ENCODE data around the gene PCBP3. TPM values are rescaled to one million over a fixed set of nuclear protein-coding genes. Genes with fewer than 3 reads are reported as not detected.

PCBP3 gene
- polyA plus RNA-seq, 1 donor from 2014 or later, result 1.7 TPM

- H3K27ac ChIP-seq (ENCODE audit: low read length), result no peak overlapping the region
- no peaks in the 10 kb centered on the region for H4K20me1 ChIP-seq (ENCODE audit: insufficient read depth)
- no peaks in the 10 kb centered on the region for H3K9me2 ChIP-seq (ENCODE audit: insufficient read depth, low read length)
- no peaks in the 10 kb centered on the region for H3K36me3 ChIP-seq (ENCODE audit: insufficient read depth, low read length)
- peaks cover 7% of the 10 kb centered on the region for H3K9me3 ChIP-seq (ENCODE audit: low read length)
- H3K79me2 ChIP-seq (replicated peaks; ENCODE audit: insufficient read depth, low read length), result no peaks in the 10 kb centered on the region
- TF ChIP-seq POLR2AphosphoS5 (IDR thresholded peaks at IDR 0.05) (no peak), RAD21 (conservative IDR thresholded peaks at IDR 0.05) (no peak), CTCF (IDR thresholded peaks at IDR 0.05; ENCODE audit: poor library complexity, severe bottlenecking) (no peak), TAF1 (IDR thresholded peaks at IDR 0.05; ENCODE audit: low read depth) (no peak), EZH2 (IDR thresholded peaks at IDR 0.05; ENCODE audit: borderline replicate concordance, insufficient read depth, low read length, poor library complexity, severe bottlenecking) (no peak), SMC3 (conservative IDR thresholded peaks at IDR 0.05; ENCODE audit: poor library complexity) (no peak), EP300 (conservative IDR thresholded peaks at IDR 0.05; ENCODE audit: poor library complexity, severe bottlenecking) (no peak), REST (IDR thresholded peaks at IDR 0.05; ENCODE audit: borderline replicate concordance) (no peak), MXI1 (conservative IDR thresholded peaks at IDR 0.05; ENCODE audit: poor library complexity, severe bottlenecking) (no peak)
- H3F3A ChIP-seq (ENCODE audit: insufficient read depth, low read length, poor library complexity, severe bottlenecking), result no peaks in the 10 kb centered on the region
- no peak overlapping the region for H3K4me2 ChIP-seq (ENCODE audit: low read length)
- H2AFZ ChIP-seq (ENCODE audit: low read depth, low read length), result no peak overlapping the region
- no peak overlapping the region for H3K9ac ChIP-seq (ENCODE audit: low read length)
- no peaks in the 10 kb centered on the region for H3K27me3 ChIP-seq (ENCODE audit: insufficient read depth, low read depth, low read length)
- no peak overlapping the region for H3K4me3 ChIP-seq (ENCODE audit: low read length)
These were observed 296.6 kb downstream of the PCBP3 start for GRCh38 chr21:45940091-45940490.

GRCh38 chr21:45940621-45941337 is 297.3 kb downstream of the PCBP3 start:
- Histone ChIP-seq H3K9ac (ENCODE audit: low read length) (no peak overlapping the region), H4K20me1 (ENCODE audit: insufficient read depth) (no peaks in the 10 kb centered on the region), H3K9me3 (ENCODE audit: low read length) (peaks cover 6% of the 10 kb centered on the region), H3K27me3 (ENCODE audit: insufficient read depth, low read depth, low read length) (no peaks in the 10 kb centered on the region), H3K79me2 (replicated peaks; ENCODE audit: insufficient read depth, low read length) (no peaks in the 10 kb centered on the region), H3F3A (ENCODE audit: insufficient read depth, low read length, poor library complexity, severe bottlenecking) (no peaks in the 10 kb centered on the region), H3K27ac (ENCODE audit: low read length) (no peak overlapping the region), H3K4me2 (ENCODE audit: low read length) (no peak overlapping the region), H3K9me2 (ENCODE audit: insufficient read depth, low read length) (no peaks in the 10 kb centered on the region), H2AFZ (ENCODE audit: low read depth, low read length) (no peak overlapping the region), H3K36me3 (ENCODE audit: insufficient read depth, low read length) (no peaks in the 10 kb centered on the region), H3K4me3 (ENCODE audit: low read length) (no peak overlapping the region)
- no peak for TF ChIP-seq CTCF (IDR thresholded peaks at IDR 0.05; ENCODE audit: poor library complexity, severe bottlenecking)
- TF ChIP-seq TAF1 (IDR thresholded peaks at IDR 0.05; ENCODE audit: low read depth), result no peak
- no peak for TF ChIP-seq EP300 (conservative IDR thresholded peaks at IDR 0.05; ENCODE audit: poor library complexity, severe bottlenecking)
- no peak for TF ChIP-seq POLR2AphosphoS5 (IDR thresholded peaks at IDR 0.05)
- no peak for TF ChIP-seq MXI1 (conservative IDR thresholded peaks at IDR 0.05; ENCODE audit: poor library complexity, severe bottlenecking)
- no peak for TF ChIP-seq REST (IDR thresholded peaks at IDR 0.05; ENCODE audit: borderline replicate concordance)

Data from neural cell (in vitro differentiated cells).